HCT116 (cell line): Measurements from ENCODE around the gene MAML3. TPM values are rescaled to one million over a fixed set of nuclear protein-coding genes. Genes with fewer than 3 reads are reported as not detected.

ENCODE experiments used
- ATAC-seq: fragments of 200-7000 bp; cut with Tn5 transposase; 2 replicates; pipeline ENCODE4 v1.9.1; 2020; ENCODE audit warnings: mild to moderate bottlenecking, moderate library complexity
- BruUV-seq: library from RNA; stranded (reverse); fragments of 400-500 nt; replicated peaks from 2 replicates; lab custom pipeline; 2021; lab: Mats Ljungman, UMichigan
- CTCF ChIA-PET: fragments of 300-600 bp; sonication (Branson Sonifier 250); formaldehyde crosslinking; loops from one replicate; lab custom pipeline; 2021; ENCODE audit warnings: antibody characterized with exemption; lab: Charles Lee
- POLR2A ChIA-PET: fragments of 300-600, 350-600 bp; sonication (Branson Sonifier 250); formaldehyde crosslinking; loops from one replicate; lab custom pipeline; 2021; ENCODE audit warnings: antibody characterized with exemption; lab: Charles Lee
- RAD21 ChIA-PET, 2 experiments: fragments of 300-600 bp; sonication (Branson Sonifier 250); formaldehyde crosslinking; loops; one replicate each; lab custom pipeline; 2023; ENCODE audit warnings: low total read pairs in 2 of 2; ENCODE audit not compliant: uncharacterized antibody in 2 of 2, unreplicated experiment in 2 of 2, low non-redundant PET in 1 of 2; lab: Charles Lee
- DNase-seq: peaks from one replicate; pipeline ENCODE4 v3.0.0-alpha.2; 2010; ENCODE audit warnings: low read depth, low spot score
- H2AFZ ChIP-seq: fragments of 200-600 bp; shearing (Covaris generic), sonication (generic); 2 replicates; pipeline ENCODE4 v1.6.1; 2017; ENCODE audit warnings: low read depth, mixed run types, mixed read lengths, antibody characterized with exemption, low read length; ENCODE audit not compliant: poor library complexity, severe bottlenecking
- H3K27ac ChIP-seq: 2 replicates; pipeline ENCODE4 v1.5.1; 2012; ENCODE audit warnings: low read depth, low read length
- H3K27me3 ChIP-seq: fragments of 200-600 bp; sonication (generic); 2 replicates; pipeline ENCODE4 v1.6.1; 2016; ENCODE audit warnings: mixed run types, low read length, mixed read lengths; ENCODE audit not compliant: insufficient read depth
- H3K36me3 ChIP-seq, 2 experiments: fragments of 200-500 bp in 1 of 2; fragments of 200-600 bp in 1 of 2; sonication (Bioruptor generic) in 1 of 2; sonication (generic) in 1 of 2; 2 replicates each; pipeline versions ENCODE4 v1.5.1 to v1.6.1; 2014 to 2016; ENCODE audit warnings: low read length in 2 of 2, inconsistent platforms in 1 of 2, mixed read lengths in 1 of 2, mixed run types in 1 of 2; ENCODE audit not compliant: insufficient read depth in 2 of 2, control insufficient read depth in 1 of 2
- H3K4me1 ChIP-seq, 2 experiments: fragments of 200-600 bp in 1 of 2; sonication (generic) in 1 of 2; 2 replicates each; pipeline versions ENCODE4 v1.5.1 to v1.6.1; 2012 to 2017; ENCODE audit warnings: low read length in 2 of 2, inconsistent platforms in 1 of 2, mild to moderate bottlenecking in 1 of 2, mixed read lengths in 1 of 2, mixed run types in 1 of 2, moderate library complexity in 1 of 2; ENCODE audit not compliant: insufficient read depth in 2 of 2, control insufficient read depth in 1 of 2
- H3K4me2 ChIP-seq: fragments of 200-600 bp; sonication (generic); 2 replicates; pipeline ENCODE4 v1.6.1; 2017; ENCODE audit warnings: mixed run types, low read length, mixed read lengths
- H3K4me3 ChIP-seq, 2 experiments: fragments of 200-600 bp in 1 of 2; sonication (generic) in 1 of 2; replicated peaks in 1 of 2; 2 replicates each; pipeline ENCODE4 v1.5.1; 2011 to 2016; ENCODE audit warnings: low read length in 2 of 2, control low read depth in 1 of 2, low read depth in 1 of 2, mild to moderate bottlenecking in 1 of 2, mixed read lengths in 1 of 2, mixed run types in 1 of 2
- H3K79me2 ChIP-seq: fragments of 200-600 bp; sonication (generic); 2 replicates; pipeline ENCODE4 v1.6.1; 2017; ENCODE audit warnings: mild to moderate bottlenecking, mixed run types, low read length, moderate library complexity, mixed read lengths; ENCODE audit not compliant: insufficient read depth
- H3K9ac ChIP-seq: fragments of 200-600 bp; sonication (generic); 2 replicates; pipeline ENCODE4 v1.6.1; 2016; ENCODE audit warnings: low read length, mixed read lengths
- H3K9me2 ChIP-seq: fragments of 200-600 bp; sonication (generic), shearing (Covaris generic); 2 replicates; pipeline ENCODE4 v1.6.1; 2017; ENCODE audit warnings: mixed run types, mild to moderate bottlenecking, moderate library complexity; ENCODE audit not compliant: insufficient read depth
- H3K9me3 ChIP-seq, 2 experiments: fragments of 200-500 bp in 1 of 2; fragments of 200-600 bp in 1 of 2; sonication (Bioruptor generic) in 1 of 2; sonication (generic) in 1 of 2; 2 replicates each; pipeline ENCODE4 v1.6.1; 2014 to 2017; ENCODE audit warnings: low read length in 2 of 2, mixed read lengths in 2 of 2, inconsistent platforms in 1 of 2, low read depth in 1 of 2, mild to moderate bottlenecking in 1 of 2, mixed run types in 1 of 2, moderate library complexity in 1 of 2; ENCODE audit not compliant: control insufficient read depth in 1 of 2, insufficient read depth in 1 of 2
- H4K20me1 ChIP-seq: fragments of 200-600 bp; sonication (generic), shearing (Covaris generic); 2 replicates; pipeline ENCODE4 v1.6.1; 2017; ENCODE audit warnings: mixed run types, mild to moderate bottlenecking, moderate library complexity; ENCODE audit not compliant: insufficient read depth
- CBX3 ChIP-seq: IDR thresholded peaks from 2 replicates; pipeline ENCODE4 v1.6.1; 2012; ENCODE audit warnings: low read depth
- ELF1 ChIP-seq: IDR thresholded peaks from 2 replicates; pipeline ENCODE4 v1.6.1; 2012; ENCODE audit warnings: low read depth, borderline replicate concordance
- EZH2phosphoT487 ChIP-seq: fragments of 200-600 bp; IDR thresholded peaks from 2 replicates; pipeline ENCODE4 v1.6.1; 2018; ENCODE audit warnings: antibody characterized with exemption, borderline replicate concordance
- JUND ChIP-seq: IDR thresholded peaks from 2 replicates; pipeline ENCODE4 v1.6.1; 2012
- POLR2A ChIP-seq: IDR thresholded peaks from 2 replicates; pipeline ENCODE4 v1.7.0; 2011; ENCODE audit warnings: borderline replicate concordance; ENCODE audit not compliant: insufficient read depth, insufficient read length; ENCODE audit errors: extremely low read depth
- SIN3A ChIP-seq: IDR thresholded peaks from 2 replicates; pipeline ENCODE4 v1.6.1; 2012; ENCODE audit warnings: low read depth
- SP1 ChIP-seq: IDR thresholded peaks from 2 replicates; pipeline ENCODE4 v1.6.1; 2012; ENCODE audit warnings: low read depth
- ZFX ChIP-seq: fragments of 450-650 bp; IDR thresholded peaks from 2 replicates; pipeline ENCODE4 v1.6.1; 2017
- intact Hi-C: fragments of 100-400 bp; cut with micrococcal nuclease; formaldehyde crosslinking; loops from 2 replicates; pipeline ENCODE4 v1.10.0; 2022
- total RNA-seq: library from RNA; stranded (reverse); gene quantifications from one replicate; pipeline ENCODE4 v1.2.1, GENCODE V29; 2021; ENCODE audit not compliant: unreplicated experiment
- TF ChIP-seq, protein P1 (sequence below): IDR thresholded peaks from 2 replicates; pipeline ENCODE4 v1.6.1; 2012; ENCODE audit warnings: low read depth
- TF ChIP-seq, protein P2 (sequence below), 3 experiments: fragments of 200-600 bp in 1 of 3; sonication (generic) in 1 of 3; IDR thresholded peaks in 2 of 3; conservative IDR thresholded peaks in 1 of 3; 2 replicates each; pipeline ENCODE4 v1.5.1; 2012 to 2017; ENCODE audit warnings: low read depth in 2 of 3, low read length in 2 of 3, antibody characterized with exemption in 1 of 3, borderline replicate concordance in 1 of 3, control low read depth in 1 of 3, mild to moderate bottlenecking in 1 of 3, mixed read lengths in 1 of 3, mixed run types in 1 of 3, moderate library complexity in 1 of 3; ENCODE audit not compliant: insufficient read depth in 1 of 3
- TF ChIP-seq, protein P3 (sequence below): IDR thresholded peaks from 2 replicates; pipeline ENCODE4 v1.6.1; 2012

The MAML3 gene
- total RNA-seq, 1 experiment from 2014 or later: 3.1 TPM

DNA sequence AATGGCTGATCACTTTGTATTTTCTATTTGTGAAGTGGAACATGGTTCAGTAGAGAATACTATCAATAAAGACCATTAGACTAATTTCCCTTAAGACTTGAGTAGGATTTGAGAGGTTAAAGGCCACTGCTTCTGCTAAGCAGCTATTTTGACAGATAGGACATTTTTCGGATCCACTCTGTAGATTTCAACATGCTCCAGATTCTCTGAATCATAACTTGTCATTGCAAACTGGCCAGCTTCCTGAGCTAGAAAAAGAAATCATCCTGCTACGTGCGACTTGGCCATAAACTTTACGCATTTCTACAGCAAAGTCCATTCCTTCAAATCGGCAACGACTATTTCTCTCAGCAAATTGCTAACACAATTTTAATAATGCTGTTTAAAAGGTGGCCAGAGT is 433.2 kb downstream of the MAML3 start:
- H4K20me1 ChIP-seq: no peaks in the 10 kb centered on the region
- no peak overlapping the region for H3K4me2 ChIP-seq
- no peak overlapping the region for H3K9ac ChIP-seq
- no peak for ATAC-seq
- ChIA-PET POLR2A (no interaction called here), RAD21 (no interaction called here), CTCF (no interaction called here)
- TF ChIP-seq, protein P1, sequence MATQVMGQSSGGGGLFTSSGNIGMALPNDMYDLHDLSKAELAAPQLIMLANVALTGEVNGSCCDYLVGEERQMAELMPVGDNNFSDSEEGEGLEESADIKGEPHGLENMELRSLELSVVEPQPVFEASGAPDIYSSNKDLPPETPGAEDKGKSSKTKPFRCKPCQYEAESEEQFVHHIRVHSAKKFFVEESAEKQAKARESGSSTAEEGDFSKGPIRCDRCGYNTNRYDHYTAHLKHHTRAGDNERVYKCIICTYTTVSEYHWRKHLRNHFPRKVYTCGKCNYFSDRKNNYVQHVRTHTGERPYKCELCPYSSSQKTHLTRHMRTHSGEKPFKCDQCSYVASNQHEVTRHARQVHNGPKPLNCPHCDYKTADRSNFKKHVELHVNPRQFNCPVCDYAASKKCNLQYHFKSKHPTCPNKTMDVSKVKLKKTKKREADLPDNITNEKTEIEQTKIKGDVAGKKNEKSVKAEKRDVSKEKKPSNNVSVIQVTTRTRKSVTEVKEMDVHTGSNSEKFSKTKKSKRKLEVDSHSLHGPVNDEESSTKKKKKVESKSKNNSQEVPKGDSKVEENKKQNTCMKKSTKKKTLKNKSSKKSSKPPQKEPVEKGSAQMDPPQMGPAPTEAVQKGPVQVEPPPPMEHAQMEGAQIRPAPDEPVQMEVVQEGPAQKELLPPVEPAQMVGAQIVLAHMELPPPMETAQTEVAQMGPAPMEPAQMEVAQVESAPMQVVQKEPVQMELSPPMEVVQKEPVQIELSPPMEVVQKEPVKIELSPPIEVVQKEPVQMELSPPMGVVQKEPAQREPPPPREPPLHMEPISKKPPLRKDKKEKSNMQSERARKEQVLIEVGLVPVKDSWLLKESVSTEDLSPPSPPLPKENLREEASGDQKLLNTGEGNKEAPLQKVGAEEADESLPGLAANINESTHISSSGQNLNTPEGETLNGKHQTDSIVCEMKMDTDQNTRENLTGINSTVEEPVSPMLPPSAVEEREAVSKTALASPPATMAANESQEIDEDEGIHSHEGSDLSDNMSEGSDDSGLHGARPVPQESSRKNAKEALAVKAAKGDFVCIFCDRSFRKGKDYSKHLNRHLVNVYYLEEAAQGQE: no peak
- TF ChIP-seq, protein P2, sequence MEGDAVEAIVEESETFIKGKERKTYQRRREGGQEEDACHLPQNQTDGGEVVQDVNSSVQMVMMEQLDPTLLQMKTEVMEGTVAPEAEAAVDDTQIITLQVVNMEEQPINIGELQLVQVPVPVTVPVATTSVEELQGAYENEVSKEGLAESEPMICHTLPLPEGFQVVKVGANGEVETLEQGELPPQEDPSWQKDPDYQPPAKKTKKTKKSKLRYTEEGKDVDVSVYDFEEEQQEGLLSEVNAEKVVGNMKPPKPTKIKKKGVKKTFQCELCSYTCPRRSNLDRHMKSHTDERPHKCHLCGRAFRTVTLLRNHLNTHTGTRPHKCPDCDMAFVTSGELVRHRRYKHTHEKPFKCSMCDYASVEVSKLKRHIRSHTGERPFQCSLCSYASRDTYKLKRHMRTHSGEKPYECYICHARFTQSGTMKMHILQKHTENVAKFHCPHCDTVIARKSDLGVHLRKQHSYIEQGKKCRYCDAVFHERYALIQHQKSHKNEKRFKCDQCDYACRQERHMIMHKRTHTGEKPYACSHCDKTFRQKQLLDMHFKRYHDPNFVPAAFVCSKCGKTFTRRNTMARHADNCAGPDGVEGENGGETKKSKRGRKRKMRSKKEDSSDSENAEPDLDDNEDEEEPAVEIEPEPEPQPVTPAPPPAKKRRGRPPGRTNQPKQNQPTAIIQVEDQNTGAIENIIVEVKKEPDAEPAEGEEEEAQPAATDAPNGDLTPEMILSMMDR (IDR thresholded peaks at IDR 0.05 in 2 of 3, conservative IDR thresholded peaks at IDR 0.05 in 1 of 3; ENCODE audit: borderline replicate concordance in 1 of 3, insufficient read depth in 1 of 3, low read depth in 2 of 3, low read length in 2 of 3): no peak
- TF ChIP-seq POLR2A (no peak), SIN3A (no peak), EZH2phosphoT487 (no peak), ELF1 (no peak), SP1 (no peak), CBX3 (no peak), ZFX (no peak), JUND (no peak)
- TF ChIP-seq, protein P3, sequence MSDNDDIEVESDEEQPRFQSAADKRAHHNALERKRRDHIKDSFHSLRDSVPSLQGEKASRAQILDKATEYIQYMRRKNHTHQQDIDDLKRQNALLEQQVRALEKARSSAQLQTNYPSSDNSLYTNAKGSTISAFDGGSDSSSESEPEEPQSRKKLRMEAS: no peak
- H3K27me3 ChIP-seq: no peaks in the 10 kb centered on the region
- H3K9me3 ChIP-seq: no peaks in the 10 kb centered on the region
- no peak overlapping the region for H3K4me3 ChIP-seq
- intact Hi-C loops: no loop called here
- no peak overlapping the region for H2AFZ ChIP-seq
- H3K36me3 ChIP-seq: no peaks in the 10 kb centered on the region
- DNase-seq: no peak
- H3K9me2 ChIP-seq: no peaks in the 10 kb centered on the region
- no TSS peak for BruUV-seq
- no peaks in the 10 kb centered on the region for H3K79me2 ChIP-seq
- H3K4me1 ChIP-seq: no peaks in the 10 kb centered on the region
- H3K27ac ChIP-seq: no peak overlapping the region
